ENCODE measurements around the gene ZNF143.

- TF ChIP-seq CTCF (IDR thresholded peaks at IDR 0.05) (no peak), POLR2A (IDR thresholded peaks at IDR 0.05) (no peak)
These were observed 100.6 kb downstream of the ZNF143 start for GRCh38 chr11:9561279-9561982.

Measured in lower leg skin (tissue), 3 donors.